Pancreas (tissue), 10 donors: ENCODE measurements around the gene NUDT3. TPM values are rescaled to one million over a fixed set of nuclear protein-coding genes. Genes with fewer than 3 reads are reported as not detected.

Source experiments
- ATAC-seq, 4 donors: fragments of 200-7000 bp; cut with Tn5 transposase; one replicate each; pipeline versions ENCODE4 v1.8.0 to v1.9.1; 2020; ENCODE audit warnings: mild to moderate bottlenecking in 4 of 4, moderate library complexity in 4 of 4
- DNase-seq, 6 donors: peaks; one replicate each; pipeline ENCODE4 v3.0.0-alpha.2; 2020
- FAIRE-seq: peaks from 2 replicates; lab custom pipeline; 2012; peaks lifted over from hg19 to GRCh38; lab: Jason Lieb, UNC
- H3K27ac ChIP-seq, 4 donors: fragments of 200-600 bp; sonication (generic); 1 replicate in 3 of 4; 2 replicates in 1 of 4; pipeline versions ENCODE4 v1.5.0 to v1.8.0; 2020
- H3K27me3 ChIP-seq, 4 donors: fragments of 200-600 bp; one replicate each; pipeline ENCODE4 v1.8.0; 2021
- H3K36me3 ChIP-seq, 3 donors: fragments of 200-600 bp; sonication (generic) in 1 of 3; one replicate each; pipeline versions ENCODE4 v1.5.0 to v1.8.0; 2020 to 2021
- H3K4me1 ChIP-seq, 3 donors: fragments of 200-600 bp; one replicate each; pipeline ENCODE4 v1.8.0; 2021
- H3K4me3 ChIP-seq, 4 donors: fragments of 200-600 bp; sonication (generic) in 2 of 4; one replicate each; pipeline versions ENCODE4 v1.5.0 to v1.8.0; 2020 to 2021
- H3K9me3 ChIP-seq, 4 donors: fragments of 200-600 bp; one replicate each; pipeline ENCODE4 v1.8.0; 2021
- WGBS, 2 donors: extraction: QIAGEN DNeasy Blood & Tissue Kit; methylation state at CpG; one replicate each; pipeline ENCODE4 v1.1.7; 2013; 5-methylcytosine and 5-hydroxymethylcytosine counted together
- intact Hi-C, 3 donors: fragments of 100-400 bp; cut with DNase I; formaldehyde crosslinking; loops; one replicate each; pipeline versions ENCODE4 v1.11.1 to v1.14.2; 2022
- polyA plus RNA-seq, 2 donors: library from polyadenylated mRNA; stranded (reverse); fragments of 200-250 nt; gene quantifications; one replicate each; pipeline ENCODE4 v1.2.3, GENCODE V29; 2013
- total RNA-seq, 6 donors: library from RNA; stranded (reverse); fragmentation: NEBNext Ultra II Directional in 4 of 6; extraction: Animal tissue kit (Norgen Biotek cat#: 25700) in 4 of 6; gene quantifications; one replicate each; pipeline versions ENCODE4 v1.2.1 to v1.2.4, GENCODE V29; 2021 to 2023
- TF ChIP-seq, protein P1 (sequence below), 4 donors: fragments of 200-600 bp; sonication (generic) in 3 of 4; IDR thresholded peaks; one replicate each; pipeline versions ENCODE4 v1.5.0 to v1.8.0; 2021; ENCODE audit warnings: antibody characterized with exemption in 4 of 4
- donor health status: healthy with polysubstance abuse.
- donor health status: DM: no; HTN: no; CAD: no; lungs with moderate emphysema.
- donor health status: DM: no; HTN: no; CAD: no.
- donor health status: control.
- donor health status: control.
- donor health status: Bipolar disorder and iron deficiency.
- donor health status: DM: yes; HTN: yes; CAD: no.
- donor health status: DM: no; HTN: no; CAD: no.
- donor health status: DM: no; HTN: no; CAD: no.
- donor health status: DM: yes; HTN: yes; CAD: no.

NUDT3 gene
- total and polyA plus RNA-seq, 8 donors: 7.1 to 20.7 (median 14.0) TPM

DNA sequence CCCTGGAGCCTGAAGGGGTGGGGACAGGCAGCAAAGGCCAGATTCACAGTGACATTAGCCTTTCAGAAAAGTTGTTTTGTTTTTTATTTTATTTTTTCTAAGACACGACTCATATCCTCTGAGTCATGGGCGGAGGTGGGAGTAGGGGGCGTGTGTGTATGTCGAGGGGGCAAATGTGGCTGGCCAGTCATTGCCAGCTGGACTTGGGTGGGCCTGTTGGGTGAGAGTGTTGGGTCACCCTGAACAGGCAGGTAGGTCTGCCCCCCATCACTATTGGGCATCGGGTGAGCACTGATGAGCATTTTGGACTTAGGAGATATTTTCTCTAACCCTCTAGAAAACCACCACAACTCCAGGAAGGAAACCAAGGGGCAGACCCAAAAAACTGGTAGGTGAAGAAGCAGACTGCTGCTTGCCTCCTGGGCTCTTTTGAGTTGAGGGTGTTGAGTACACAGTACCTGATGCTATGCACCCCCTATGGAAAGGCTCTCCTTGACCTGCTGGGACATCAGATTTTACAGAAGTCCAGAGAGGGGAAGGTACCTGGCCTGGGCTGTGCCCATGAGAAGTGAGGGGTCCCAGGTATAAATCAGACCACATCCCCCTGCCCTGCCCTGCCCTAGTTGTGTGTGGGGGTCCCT, 149.2 kb downstream of the NUDT3 start:
- Histone ChIP-seq H3K27ac (no peak overlapping the region), H3K4me3 (no peak overlapping the region), H3K4me1 (peaks cover 0 to 8% (median 0%) of the 10 kb centered on the region in 3 donors), H3K9me3 (no peaks in the 10 kb centered on the region), H3K36me3 (no peaks in the 10 kb centered on the region), H3K27me3 (no peaks in the 10 kb centered on the region)
- 73 to 81% methylated on average over 5 of the region's 5 CpGs for WGBS, 2 donors
- TF ChIP-seq, protein P1, sequence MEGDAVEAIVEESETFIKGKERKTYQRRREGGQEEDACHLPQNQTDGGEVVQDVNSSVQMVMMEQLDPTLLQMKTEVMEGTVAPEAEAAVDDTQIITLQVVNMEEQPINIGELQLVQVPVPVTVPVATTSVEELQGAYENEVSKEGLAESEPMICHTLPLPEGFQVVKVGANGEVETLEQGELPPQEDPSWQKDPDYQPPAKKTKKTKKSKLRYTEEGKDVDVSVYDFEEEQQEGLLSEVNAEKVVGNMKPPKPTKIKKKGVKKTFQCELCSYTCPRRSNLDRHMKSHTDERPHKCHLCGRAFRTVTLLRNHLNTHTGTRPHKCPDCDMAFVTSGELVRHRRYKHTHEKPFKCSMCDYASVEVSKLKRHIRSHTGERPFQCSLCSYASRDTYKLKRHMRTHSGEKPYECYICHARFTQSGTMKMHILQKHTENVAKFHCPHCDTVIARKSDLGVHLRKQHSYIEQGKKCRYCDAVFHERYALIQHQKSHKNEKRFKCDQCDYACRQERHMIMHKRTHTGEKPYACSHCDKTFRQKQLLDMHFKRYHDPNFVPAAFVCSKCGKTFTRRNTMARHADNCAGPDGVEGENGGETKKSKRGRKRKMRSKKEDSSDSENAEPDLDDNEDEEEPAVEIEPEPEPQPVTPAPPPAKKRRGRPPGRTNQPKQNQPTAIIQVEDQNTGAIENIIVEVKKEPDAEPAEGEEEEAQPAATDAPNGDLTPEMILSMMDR (IDR thresholded peaks at IDR 0.05): no peak
- ATAC-seq (no peak), DNase-seq (peak in 1 of 6 donors; percentile 16), FAIRE-seq (no peak)
- intact Hi-C loops: loop anchor here in 1 of 3 donors (10.0 kb wide), 1 partner anchor 172 kb away; no protein-coding TSS in a partner anchor

DNA sequence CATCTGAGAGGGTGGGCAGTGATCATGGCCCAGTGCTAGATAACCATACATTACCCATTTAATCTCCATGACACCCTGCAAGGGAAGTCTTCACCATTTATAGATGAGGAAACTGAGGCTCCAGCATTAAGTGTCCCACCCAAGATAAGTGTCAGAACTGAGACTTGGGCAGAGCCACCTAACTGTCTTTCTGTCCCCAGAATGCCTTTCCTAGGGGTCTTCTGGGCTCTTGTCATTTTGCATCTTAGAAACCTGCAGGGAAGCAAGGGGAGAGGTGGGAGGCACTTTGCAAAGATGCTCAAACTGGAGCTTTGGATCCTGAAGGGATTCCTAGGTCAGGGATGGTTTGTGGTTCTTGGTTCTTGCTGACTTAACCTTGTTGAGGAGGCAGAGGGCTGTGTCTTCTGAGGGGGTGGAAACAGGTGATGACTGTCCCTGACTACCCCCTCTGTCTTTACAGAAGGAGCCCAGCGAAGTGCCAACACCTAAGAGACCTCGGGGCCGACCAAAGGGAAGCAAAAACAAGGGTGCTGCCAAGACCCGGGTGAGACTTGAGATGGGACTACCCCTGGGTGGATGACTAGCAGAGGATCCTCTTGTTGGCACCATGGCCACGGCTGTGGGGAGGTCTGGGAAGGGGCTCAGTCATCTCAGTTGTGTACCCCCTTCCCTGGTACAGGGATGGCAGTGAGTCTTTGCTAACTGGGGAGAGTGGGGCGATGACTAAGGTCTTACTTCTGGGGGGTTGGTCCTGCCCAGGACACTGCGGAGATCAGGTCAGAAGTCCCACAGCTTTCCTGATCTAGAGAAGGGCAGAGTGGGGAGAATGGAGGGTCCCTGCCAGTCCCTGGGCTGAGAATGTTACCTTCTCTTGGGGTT, 150.0 kb downstream of the NUDT3 start:
- intact Hi-C loops: loop anchor here in 1 of 3 donors (10.0 kb wide), 1 partner anchor 172 kb away; no protein-coding TSS in a partner anchor

DNA sequence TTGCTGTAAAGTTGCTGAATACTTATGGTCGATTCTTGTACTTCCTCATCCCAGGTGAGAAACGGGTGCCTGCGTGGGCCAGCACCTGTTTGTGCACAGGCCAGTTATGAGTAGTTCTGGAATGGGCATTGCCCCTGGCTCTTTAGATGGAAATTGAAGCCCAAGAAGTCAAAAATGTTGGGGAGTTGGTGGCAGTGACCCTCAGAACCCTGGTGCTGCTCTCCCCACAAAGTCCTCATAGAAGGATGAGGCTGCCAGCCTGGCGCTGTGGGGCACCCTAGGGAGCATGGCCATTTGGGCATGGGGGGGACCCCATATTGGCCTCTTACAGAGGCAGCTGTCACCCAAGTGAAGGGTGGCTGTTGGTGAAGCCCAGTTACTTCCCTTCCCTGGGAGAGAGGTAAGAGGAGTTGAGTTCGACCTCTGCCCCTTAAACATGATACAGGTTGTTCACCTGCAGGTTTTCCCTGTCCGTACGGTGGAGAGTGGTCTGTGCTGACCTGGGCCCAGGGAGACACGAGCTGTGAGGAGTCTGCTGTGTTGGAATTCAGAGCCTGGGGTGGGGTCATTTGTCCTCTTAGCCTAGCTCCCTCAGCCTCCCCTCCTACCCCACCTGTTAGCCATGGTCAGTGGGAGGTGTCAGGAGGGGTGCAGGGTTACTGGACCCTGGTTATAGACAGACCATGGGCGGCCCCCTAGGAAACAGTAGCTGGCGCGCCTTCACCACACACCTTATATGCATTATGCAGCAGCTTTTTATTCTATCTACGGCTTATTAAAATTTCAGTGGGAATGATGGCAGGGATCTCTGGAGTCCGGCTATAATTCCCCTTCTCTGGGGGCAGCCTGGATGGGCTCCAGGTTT, 150.9 kb downstream of the NUDT3 start:
- H3K27me3 ChIP-seq: no peaks in the 10 kb centered on the region
- intact Hi-C loops: loop anchor here in 1 of 3 donors (10.0 kb wide), 1 partner anchor 173 kb away; no protein-coding TSS in a partner anchor
- H3K4me3 ChIP-seq: no peak overlapping the region
- FAIRE-seq (no peak), ATAC-seq (no peak), DNase-seq (peak in 1 of 6 donors; percentile 27)
- H3K9me3 ChIP-seq: no peaks in the 10 kb centered on the region
- no peak overlapping the region for H3K27ac ChIP-seq
- TF ChIP-seq, protein P1 (IDR thresholded peaks at IDR 0.05): no peak
- H3K4me1 ChIP-seq: peaks cover 0 to 9% (median 0%) of the 10 kb centered on the region in 3 donors
- no peaks in the 10 kb centered on the region for H3K36me3 ChIP-seq
- 88 to 91% methylated on average over 13 of the region's 13 CpGs for WGBS, 2 donors

More for the DNA sequence above, 150.0 kb downstream of the NUDT3 start:
- Histone ChIP-seq H3K9me3 (no peaks in the 10 kb centered on the region), H3K36me3 (no peaks in the 10 kb centered on the region), H3K4me1 (peaks cover 0 to 9% (median 0%) of the 10 kb centered on the region in 3 donors), H3K27me3 (no peaks in the 10 kb centered on the region), H3K27ac (no peak overlapping the region), H3K4me3 (no peak overlapping the region)
- no peak for FAIRE-seq
- ATAC-seq: no peak
- 79 to 86% methylated on average over 7 of the region's 7 CpGs for WGBS, 2 donors
- TF ChIP-seq, protein P1 (IDR thresholded peaks at IDR 0.05): no peak
- peak in 1 of 6 donors; percentile 35 for DNase-seq

DNA sequence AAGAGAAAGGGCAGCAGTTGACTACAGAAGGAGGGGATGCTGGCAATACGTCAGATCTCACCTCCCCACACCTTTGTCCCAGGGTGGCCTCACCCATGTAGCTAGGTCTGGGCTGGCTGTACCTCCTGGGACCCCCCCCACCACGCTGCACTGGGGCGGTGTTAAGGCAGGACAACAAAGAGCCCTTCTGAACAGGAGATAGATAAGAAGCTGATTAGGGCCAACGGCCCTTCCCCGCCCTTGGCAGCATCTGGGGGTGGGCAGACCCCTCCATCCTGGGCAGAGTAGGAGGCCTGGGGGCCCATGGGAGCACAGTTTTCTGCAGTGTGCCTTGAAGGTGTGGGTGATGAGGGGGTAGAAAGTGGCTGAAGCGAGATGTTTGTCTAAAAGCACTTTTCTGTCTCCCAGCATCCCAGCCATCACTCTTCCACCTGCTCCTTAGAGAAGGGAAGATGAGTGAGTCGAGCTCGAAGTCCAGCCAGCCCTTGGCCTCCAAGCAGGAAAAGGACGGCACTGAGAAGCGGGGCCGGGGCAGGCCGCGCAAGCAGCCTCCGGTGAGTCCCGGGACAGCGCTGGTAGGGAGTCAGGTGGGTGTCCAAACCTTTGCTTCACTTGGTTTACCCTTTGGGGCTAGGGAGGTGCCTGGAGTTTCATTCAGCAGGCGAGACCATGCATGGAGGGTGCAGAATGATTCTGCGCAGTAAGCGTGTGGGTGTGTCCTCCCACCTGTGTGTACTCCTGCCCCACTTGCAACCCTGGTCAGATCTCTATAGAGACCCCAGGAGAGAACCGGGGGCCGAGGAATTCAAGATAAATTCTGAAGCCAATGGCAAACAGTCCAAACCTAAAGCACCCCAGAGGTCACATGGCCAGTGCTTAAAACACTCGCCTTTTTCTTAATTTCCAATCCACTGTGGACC, 151.9 kb downstream of the NUDT3 start:
- DNase-seq (peak in 1 of 6 donors; percentile 35), ATAC-seq (no peak), FAIRE-seq (no peak)
- intact Hi-C loops: loop anchor here in 1 of 3 donors (10.0 kb wide), 1 partner anchor 174 kb away; no protein-coding TSS in a partner anchor
- Histone ChIP-seq H3K4me3 (no peak overlapping the region), H3K9me3 (no peaks in the 10 kb centered on the region), H3K27me3 (no peaks in the 10 kb centered on the region), H3K36me3 (no peaks in the 10 kb centered on the region), H3K27ac (no peak overlapping the region), H3K4me1 (peaks cover 0 to 12% (median 0%) of the 10 kb centered on the region in 3 donors)
- WGBS, 2 donors: 86% methylated on average over 22 of the region's 22 CpGs
- TF ChIP-seq, protein P1 (IDR thresholded peaks at IDR 0.05): no peak
